SK-N-SH (cell line): ENCODE measurements around the gene TMEM184B. TPM values are rescaled to one million over a fixed set of nuclear protein-coding genes. Genes with fewer than 3 reads are reported as not detected.

Experiments used
- CTCF ChIA-PET: fragments of 300-600, 350-600 bp; formaldehyde crosslinking; extraction: SDS; loops from one replicate; lab custom pipeline; 2021; lab: Yijun Ruan, JAX
- POLR2A ChIA-PET: fragments of 350-600 bp; sonication (Branson Sonifier 250); formaldehyde crosslinking; extraction: SDS; loops from one replicate; lab custom pipeline; 2020; ENCODE audit warnings: antibody characterized with exemption, inconsistent platforms; lab: Yijun Ruan, JAX
- DNase-seq: peaks from one replicate; pipeline ENCODE4 v3.0.0; 2012
- H2AFZ ChIP-seq: fragments of 200-600 bp; sonication (generic); 2 replicates; pipeline ENCODE4 v1.8.1; 2016; ENCODE audit warnings: antibody characterized with exemption, mild to moderate bottlenecking, low read depth
- H3F3A ChIP-seq: fragments of 200-600 bp; sonication (generic); replicated peaks from 2 replicates; pipeline ENCODE3; 2016; ENCODE audit warnings: antibody characterized with exemption, mild to moderate bottlenecking; ENCODE audit not compliant: insufficient read depth
- H3K27ac ChIP-seq, 2 experiments: fragments of 200-500 bp in 1 of 2; fragments of 200-600 bp in 1 of 2; sonication (Bioruptor generic) in 1 of 2; sonication (generic), shearing (Covaris generic) in 1 of 2; 2 replicates each; pipeline versions ENCODE4 v1.5.1 to v1.6.1; 2014 to 2016; ENCODE audit warnings: low read depth in 2 of 2, inconsistent platforms in 1 of 2, low read length in 1 of 2, mild to moderate bottlenecking in 1 of 2, mixed read lengths in 1 of 2
- H3K27me3 ChIP-seq: fragments of 200-600 bp; sonication (generic), shearing (Covaris generic); 2 replicates; pipeline ENCODE4 v1.6.1; 2016; ENCODE audit warnings: mixed run types; ENCODE audit not compliant: insufficient read depth
- H3K36me3 ChIP-seq, 2 experiments: fragments of 200-500 bp in 1 of 2; fragments of 200-600 bp in 1 of 2; sonication (Bioruptor generic) in 1 of 2; sonication (generic) in 1 of 2; replicated peaks in 1 of 2; 2 replicates each; pipeline versions ENCODE3 to v1.5.1; 2014 to 2016; ENCODE audit warnings: low read length in 1 of 2, mild to moderate bottlenecking in 1 of 2; ENCODE audit not compliant: insufficient read depth in 2 of 2, control insufficient read depth in 1 of 2
- H3K4me1 ChIP-seq, 2 experiments: fragments of 200-500 bp in 1 of 2; fragments of 200-600 bp in 1 of 2; sonication (Bioruptor generic) in 1 of 2; sonication (generic), shearing (Covaris generic) in 1 of 2; 2 replicates each; pipeline versions ENCODE4 v1.5.1 to v1.6.1; 2014 to 2016; ENCODE audit warnings: low read depth in 1 of 2, low read length in 1 of 2, mixed run types in 1 of 2; ENCODE audit not compliant: insufficient read depth in 2 of 2, control insufficient read depth in 1 of 2
- H3K4me2 ChIP-seq: fragments of 200-600 bp; sonication (generic), shearing (Covaris generic); 2 replicates; pipeline ENCODE4 v1.6.1; 2017; ENCODE audit warnings: mixed run types
- H3K4me3 ChIP-seq, 2 experiments: fragments of 200-500 bp in 1 of 2; fragments of 200-600 bp in 1 of 2; sonication (Bioruptor generic) in 1 of 2; sonication (generic), shearing (Covaris generic) in 1 of 2; 2 replicates each; pipeline versions ENCODE4 v1.5.1 to v1.8.1; 2014 to 2016; ENCODE audit warnings: low read depth in 2 of 2, inconsistent platforms in 1 of 2, low read length in 1 of 2, mild to moderate bottlenecking in 1 of 2, mixed read lengths in 1 of 2, moderate library complexity in 1 of 2
- H3K79me2 ChIP-seq: fragments of 200-600 bp; sonication (generic); 2 replicates; pipeline ENCODE4 v1.8.1; 2017; ENCODE audit warnings: mild to moderate bottlenecking; ENCODE audit not compliant: insufficient read depth
- H3K9ac ChIP-seq: fragments of 200-600 bp; sonication (generic); 2 replicates; pipeline ENCODE4 v1.6.1; 2017; ENCODE audit warnings: mixed run types
- H3K9me2 ChIP-seq: fragments of 200-600 bp; sonication (generic); 2 replicates; pipeline ENCODE4 v1.6.1; 2017; ENCODE audit warnings: mixed run types
- H3K9me3 ChIP-seq: fragments of 200-600 bp; sonication (generic); 2 replicates; pipeline ENCODE4 v1.6.1; 2017; ENCODE audit warnings: mixed run types, mild to moderate bottlenecking, moderate library complexity
- H4K20me1 ChIP-seq: fragments of 200-600 bp; sonication (generic); 2 replicates; pipeline ENCODE4 v1.6.1; 2017; ENCODE audit warnings: mild to moderate bottlenecking, mixed run types; ENCODE audit not compliant: insufficient read depth
- CHD2 ChIP-seq: fragments of 150-350 bp; IDR thresholded peaks from 2 replicates; pipeline ENCODE4 v1.6.1; 2018; ENCODE audit warnings: low read length; ENCODE audit not compliant: partially characterized antibody
- ELF1 ChIP-seq: IDR thresholded peaks from 2 replicates; pipeline ENCODE4 v1.4.0; 2012
- FOXM1 ChIP-seq: IDR thresholded peaks from 2 replicates; pipeline ENCODE4 v1.4.0; 2012; ENCODE audit warnings: low read depth, mild to moderate bottlenecking
- GATA2 ChIP-seq: sonication (generic); formaldehyde crosslinking; IDR thresholded peaks from 2 replicates; pipeline ENCODE4 v1.5.0; 2020; ENCODE audit warnings: mild to moderate bottlenecking, missing genetic modification reagents
- JUND ChIP-seq: IDR thresholded peaks from 2 replicates; pipeline ENCODE4 v1.4.0; 2012
- MEF2A ChIP-seq: IDR thresholded peaks from 2 replicates; pipeline ENCODE4 v1.4.0; 2012; ENCODE audit warnings: low read depth, borderline replicate concordance
- MXI1 ChIP-seq: IDR thresholded peaks from 2 replicates; pipeline ENCODE4 v1.6.1; 2012; ENCODE audit warnings: mild to moderate bottlenecking, low read depth, low read length, improper control_type of control experiment
- NFIC ChIP-seq: IDR thresholded peaks from 2 replicates; pipeline ENCODE4 v1.4.0; 2012; ENCODE audit warnings: borderline replicate concordance
- NRF1 ChIP-seq: IDR thresholded peaks from 2 replicates; pipeline ENCODE4 v1.6.1; 2012; ENCODE audit warnings: low read depth, mild to moderate bottlenecking, low read length
- POLR2AphosphoS5 ChIP-seq: IDR thresholded peaks from 2 replicates; pipeline ENCODE4 v1.6.1; 2012; ENCODE audit warnings: low read depth, low read length
- RAD21 ChIP-seq: IDR thresholded peaks from 2 replicates; pipeline ENCODE4 v1.6.1; 2012; ENCODE audit warnings: mild to moderate bottlenecking, low read length
- RCOR1 ChIP-seq: fragments of 150-350 bp; IDR thresholded peaks from 2 replicates; pipeline ENCODE4 v1.6.1; 2017; ENCODE audit warnings: antibody characterized with exemption, low read length
- RFX5 ChIP-seq: IDR thresholded peaks from 2 replicates; pipeline ENCODE4 v1.6.1; 2012; ENCODE audit warnings: mild to moderate bottlenecking, improper control_type of control experiment, low read length
- RXRA ChIP-seq: IDR thresholded peaks from 2 replicates; pipeline ENCODE4 v1.4.0; 2012; ENCODE audit warnings: low read depth, mild to moderate bottlenecking, borderline replicate concordance
- TAF1 ChIP-seq: IDR thresholded peaks from 2 replicates; pipeline ENCODE4 v1.6.1; 2012; ENCODE audit warnings: low read depth, mild to moderate bottlenecking, low read length, moderate library complexity, borderline replicate concordance
- TCF12 ChIP-seq: IDR thresholded peaks from 2 replicates; pipeline ENCODE4 v1.4.0; 2012
- USF1 ChIP-seq: IDR thresholded peaks from 2 replicates; pipeline ENCODE4 v1.4.0; 2012; ENCODE audit warnings: low read depth, borderline replicate concordance
- WGBS: methylation state at CpG from one replicate; pipeline ENCODE4 v1.1.6; 2017; ENCODE audit warnings: low lambda C conversion rate; 5-methylcytosine and 5-hydroxymethylcytosine counted together
- polyA plus RNA-seq, 3 experiments: library from polyadenylated mRNA; depleted of rRNA; stranded (reverse); fragments of >200 nt; gene quantifications; 2 replicates each; pipeline ENCODE4 v1.2.3, GENCODE V29; 2012
- TF ChIP-seq, protein P1 (sequence below): fragments of 150-350 bp; IDR thresholded peaks from 2 replicates; pipeline ENCODE4 v1.6.1; 2016; ENCODE audit warnings: mild to moderate bottlenecking, low read depth, low read length
- TF ChIP-seq, protein P2 (sequence below): IDR thresholded peaks from 2 replicates; pipeline ENCODE4; 2012

TMEM184B gene
- polyA plus RNA-seq, 1 of the 3 experiments (the other 2 are of a cell fraction), result 25.3 TPM

GRCh38 chr22:38226853-38227649 is 45.8 kb downstream of the TMEM184B start:
- Histone ChIP-seq H3K36me3 (peaks cover 0 to 18% of the 10 kb centered on the region in 2 experiments), H3K27ac (no peak overlapping the region), H3F3A (no peaks in the 10 kb centered on the region), H3K9me3 (no peaks in the 10 kb centered on the region), H3K27me3 (no peaks in the 10 kb centered on the region), H4K20me1 (no peaks in the 10 kb centered on the region), H3K9me2 (no peaks in the 10 kb centered on the region), H3K4me3 (no peak overlapping the region), H3K9ac (no peak overlapping the region), H3K79me2 (no peaks in the 10 kb centered on the region), H3K4me2 (no peak overlapping the region), H2AFZ (no peak overlapping the region), H3K4me1 (no peaks in the 10 kb centered on the region)
- CTCF ChIA-PET, result no interaction called here
- DNase-seq, result no peak
- POLR2A ChIA-PET, result no interaction called here
- TF ChIP-seq JUND, result no peak
- TF ChIP-seq, protein P1, sequence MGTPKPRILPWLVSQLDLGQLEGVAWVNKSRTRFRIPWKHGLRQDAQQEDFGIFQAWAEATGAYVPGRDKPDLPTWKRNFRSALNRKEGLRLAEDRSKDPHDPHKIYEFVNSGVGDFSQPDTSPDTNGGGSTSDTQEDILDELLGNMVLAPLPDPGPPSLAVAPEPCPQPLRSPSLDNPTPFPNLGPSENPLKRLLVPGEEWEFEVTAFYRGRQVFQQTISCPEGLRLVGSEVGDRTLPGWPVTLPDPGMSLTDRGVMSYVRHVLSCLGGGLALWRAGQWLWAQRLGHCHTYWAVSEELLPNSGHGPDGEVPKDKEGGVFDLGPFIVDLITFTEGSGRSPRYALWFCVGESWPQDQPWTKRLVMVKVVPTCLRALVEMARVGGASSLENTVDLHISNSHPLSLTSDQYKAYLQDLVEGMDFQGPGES, result no peak
- no peak for TF ChIP-seq MXI1
- no peak for TF ChIP-seq GATA2 (CRISPR knock-in tag)
- TF ChIP-seq NFIC, result no peak
- TF ChIP-seq CHD2, result no peak
- TF ChIP-seq, protein P2, sequence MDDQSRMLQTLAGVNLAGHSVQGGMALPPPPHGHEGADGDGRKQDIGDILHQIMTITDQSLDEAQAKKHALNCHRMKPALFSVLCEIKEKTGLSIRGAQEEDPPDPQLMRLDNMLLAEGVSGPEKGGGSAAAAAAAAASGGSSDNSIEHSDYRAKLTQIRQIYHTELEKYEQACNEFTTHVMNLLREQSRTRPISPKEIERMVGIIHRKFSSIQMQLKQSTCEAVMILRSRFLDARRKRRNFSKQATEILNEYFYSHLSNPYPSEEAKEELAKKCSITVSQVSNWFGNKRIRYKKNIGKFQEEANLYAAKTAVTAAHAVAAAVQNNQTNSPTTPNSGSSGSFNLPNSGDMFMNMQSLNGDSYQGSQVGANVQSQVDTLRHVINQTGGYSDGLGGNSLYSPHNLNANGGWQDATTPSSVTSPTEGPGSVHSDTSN, result no peak
- TF ChIP-seq TAF1, result no peak
- no peak for TF ChIP-seq ELF1
- TF ChIP-seq RAD21, result no peak
- no peak for TF ChIP-seq TCF12
- no peak for TF ChIP-seq RXRA
- no peak for TF ChIP-seq MEF2A
- TF ChIP-seq USF1, result no peak
- 93% methylated on average over 16 of the region's 25 CpGs for WGBS

DNA sequence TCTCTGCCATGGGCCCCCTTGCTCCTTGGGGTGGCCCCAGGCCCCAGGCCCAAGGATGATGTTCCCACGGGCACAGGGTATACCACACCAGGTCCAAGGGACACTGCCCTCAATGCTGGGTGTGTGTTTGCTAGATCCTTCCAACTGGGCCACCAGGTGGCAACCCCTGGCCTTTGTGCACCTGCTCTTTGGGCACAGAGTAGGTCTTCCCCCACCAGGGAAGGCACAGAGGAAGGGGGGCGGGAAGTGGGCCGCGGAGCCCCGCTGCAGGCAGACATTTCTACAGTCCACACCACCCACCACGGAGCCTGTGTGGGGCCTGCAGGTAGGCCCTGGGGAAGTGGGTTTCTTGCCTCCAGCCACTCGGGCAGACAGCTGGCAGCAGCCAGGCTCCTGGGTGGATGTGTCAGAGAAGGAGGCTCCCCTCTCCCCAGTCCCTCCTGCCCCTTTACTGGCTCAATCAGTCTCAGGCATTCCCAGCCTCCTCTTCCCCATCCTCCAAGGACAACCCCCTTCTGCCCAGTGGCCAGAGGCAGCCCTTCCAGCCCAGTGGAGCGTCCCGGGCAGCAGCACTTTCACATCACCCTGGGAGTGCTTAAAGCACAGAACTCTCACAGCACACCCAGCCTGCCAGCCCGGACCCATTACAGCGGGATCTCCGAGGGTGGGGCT is 49.4 kb downstream of the TMEM184B start:
- no peak for DNase-seq
- WGBS, result 100% methylated on average over 2 of the region's 12 CpGs
- H2AFZ ChIP-seq, result no peak overlapping the region
- H4K20me1 ChIP-seq, result no peaks in the 10 kb centered on the region
- no peaks in the 10 kb centered on the region for H3F3A ChIP-seq
- H3K4me1 ChIP-seq, result peaks cover 0 to 8% of the 10 kb centered on the region in 2 experiments; a peak in 2 of 4 replicates
- no peaks in the 10 kb centered on the region for H3K9me3 ChIP-seq
- H3K9me2 ChIP-seq, result no peaks in the 10 kb centered on the region
- POLR2A ChIA-PET, result no interaction called here
- peaks cover 0 to 10% of the 10 kb centered on the region in 2 experiments for H3K36me3 ChIP-seq
- no peak overlapping the region for H3K9ac ChIP-seq
- CTCF ChIA-PET, result interaction anchor here (0.8 kb wide), 1 partner anchor 37 kb away, joined by 3 read pairs; no protein-coding TSS in a partner anchor
- no peaks in the 10 kb centered on the region for H3K27me3 ChIP-seq
- H3K27ac ChIP-seq, result no peak overlapping the region
- H3K79me2 ChIP-seq, result no peaks in the 10 kb centered on the region
- TF ChIP-seq, protein P1, result no peak
- TF ChIP-seq GATA2 (CRISPR knock-in tag) (no peak), POLR2AphosphoS5 (no peak), RCOR1 (no peak), FOXM1 (no peak), NRF1 (no peak), TAF1 (no peak), RFX5 (no peak), CHD2 (no peak)
- TF ChIP-seq, all 33 proteins: peak for 0
- Histone ChIP-seq H3K4me3 (no peak overlapping the region), H3K4me2 (no peak overlapping the region)
